Muscle layer of colon (tissue), 2 donors: Measurements from ENCODE around the gene ADGB.
A peak's percentile ranks its signal among the peaks of the same experiment; 100 is the strongest.
"Not testable (repeated sequence)": the region's sequence is repeated elsewhere in the genome, so short reads cannot be mapped to it uniquely, and the experiment has no call there.

ENCODE experiments used
- H3K27ac ChIP-seq: one replicate; pipeline ENCODE4 v1.7.0; 2013; ENCODE audit warnings: low read depth, mild to moderate bottlenecking, low read length, moderate library complexity
- H3K27me3 ChIP-seq, 2 donors: one replicate each; pipeline ENCODE4 v1.7.0; 2013; ENCODE audit warnings: low read length in 2 of 2, mild to moderate bottlenecking in 2 of 2; ENCODE audit not compliant: insufficient read depth in 2 of 2, control insufficient read depth in 1 of 2
- H3K36me3 ChIP-seq: one replicate; pipeline ENCODE4 v1.7.0; 2013; ENCODE audit warnings: mild to moderate bottlenecking, low read length; ENCODE audit not compliant: insufficient read depth
- H3K4me1 ChIP-seq: one replicate; pipeline ENCODE4 v1.7.0; 2013; ENCODE audit warnings: mild to moderate bottlenecking, low read length; ENCODE audit not compliant: insufficient read depth
- H3K4me3 ChIP-seq, 2 donors: one replicate each; pipeline ENCODE4 v1.7.0; 2013; ENCODE audit warnings: low read length in 2 of 2, low read depth in 1 of 2, mild to moderate bottlenecking in 1 of 2, moderate library complexity in 1 of 2
- H3K9ac ChIP-seq: one replicate; pipeline ENCODE4 v1.7.0; 2013; ENCODE audit warnings: low read length
- H3K9me3 ChIP-seq: one replicate; pipeline ENCODE4 v1.7.0; 2013; ENCODE audit warnings: mild to moderate bottlenecking, low read length
- donor health status: abdominal sarcoma.
- donor health status: Adenocarcinoma of cecum.

ADGB gene

GRCh38 chr6:146833157-146833556, 234.4 kb downstream of the ADGB start:
- no peak overlapping the region for H3K27ac ChIP-seq
- H3K4me3 ChIP-seq, result no peak overlapping the region
- H3K4me1 ChIP-seq, result no peaks in the 10 kb centered on the region
- H3K9me3 ChIP-seq, result no peaks in the 10 kb centered on the region
- H3K36me3 ChIP-seq, result no peaks in the 10 kb centered on the region
- H3K9ac ChIP-seq, result no peak overlapping the region
- H3K27me3 ChIP-seq, result no peaks in the 10 kb centered on the region

- H3K27me3 ChIP-seq, result no peaks in the 10 kb centered on the region
- no peak overlapping the region for H3K27ac ChIP-seq
- no peak overlapping the region for H3K9ac ChIP-seq
- no peaks in the 10 kb centered on the region for H3K36me3 ChIP-seq
- H3K4me3 ChIP-seq, result no peak overlapping the region
- H3K9me3 ChIP-seq, result no peaks in the 10 kb centered on the region
- H3K4me1 ChIP-seq, result no peaks in the 10 kb centered on the region
Observed at GRCh38 chr6:146840216-146840615, 241.4 kb downstream of the ADGB start.

- Histone ChIP-seq H3K36me3 (no peaks in the 10 kb centered on the region), H3K27ac (no peak overlapping the region), H3K9ac (no peak overlapping the region), H3K4me3 (no peak overlapping the region), H3K9me3 (no peaks in the 10 kb centered on the region), H3K4me1 (no peaks in the 10 kb centered on the region), H3K27me3 (no peaks in the 10 kb centered on the region)
Observed at GRCh38 chr6:146840641-146841040, 241.9 kb downstream of the ADGB start.

GRCh38 chr6:146847426-146847825, 248.7 kb downstream of the ADGB start:
- Histone ChIP-seq H3K4me1 (no peaks in the 10 kb centered on the region), H3K27ac (no peak overlapping the region), H3K4me3 (no peak overlapping the region), H3K9ac (no peak overlapping the region), H3K9me3 (no peaks in the 10 kb centered on the region), H3K36me3 (no peaks in the 10 kb centered on the region), H3K27me3 (no peaks in the 10 kb centered on the region)

- no peaks in the 10 kb centered on the region for H3K27me3 ChIP-seq
- no peak overlapping the region for H3K27ac ChIP-seq
- no peak overlapping the region for H3K9ac ChIP-seq
- H3K36me3 ChIP-seq, result no peaks in the 10 kb centered on the region
- no peak overlapping the region for H3K4me3 ChIP-seq
- no peaks in the 10 kb centered on the region for H3K4me1 ChIP-seq
- H3K9me3 ChIP-seq, result no peaks in the 10 kb centered on the region
Observed at GRCh38 chr6:146850238-146850896, 251.6 kb downstream of the ADGB start.

GRCh38 chr6:146850981-146851380, 252.2 kb downstream of the ADGB start:
- H3K36me3 ChIP-seq, result no peaks in the 10 kb centered on the region
- no peak overlapping the region for H3K27ac ChIP-seq
- H3K4me3 ChIP-seq, result no peak overlapping the region
- no peaks in the 10 kb centered on the region for H3K4me1 ChIP-seq
- H3K27me3 ChIP-seq, result no peaks in the 10 kb centered on the region
- no peak overlapping the region for H3K9ac ChIP-seq
- no peaks in the 10 kb centered on the region for H3K9me3 ChIP-seq

- H3K4me1 ChIP-seq, result no peaks in the 10 kb centered on the region
- no peaks in the 10 kb centered on the region for H3K36me3 ChIP-seq
- H3K9me3 ChIP-seq, result no peaks in the 10 kb centered on the region
- no peaks in the 10 kb centered on the region for H3K27me3 ChIP-seq
- H3K27ac ChIP-seq, result no peak overlapping the region
- no peak overlapping the region for H3K4me3 ChIP-seq
- H3K9ac ChIP-seq, result no peak overlapping the region
Observed at GRCh38 chr6:146851837-146852236, 253.1 kb downstream of the ADGB start.

GRCh38 chr6:146854521-146855255, 255.9 kb downstream of the ADGB start:
- H3K9ac ChIP-seq, H3K27me3 ChIP-seq, H3K9me3 ChIP-seq, H3K27ac ChIP-seq, H3K36me3 ChIP-seq, H3K4me3 ChIP-seq, H3K4me1 ChIP-seq: not testable (repeated sequence)

- Histone ChIP-seq H3K27me3 (no peaks in the 10 kb centered on the region), H3K27ac (no peak overlapping the region), H3K9ac (no peak overlapping the region), H3K4me1 (peaks cover 5% of the 10 kb centered on the region), H3K4me3 (no peak overlapping the region), H3K36me3 (no peaks in the 10 kb centered on the region), H3K9me3 (no peaks in the 10 kb centered on the region)
Observed at GRCh38 chr6:146855889-146856288, 257.1 kb downstream of the ADGB start.

- peaks cover 5% of the 10 kb centered on the region for H3K4me1 ChIP-seq
- no peak overlapping the region for H3K9ac ChIP-seq
- no peaks in the 10 kb centered on the region for H3K27me3 ChIP-seq
- H3K9me3 ChIP-seq, result no peaks in the 10 kb centered on the region
- no peaks in the 10 kb centered on the region for H3K36me3 ChIP-seq
- H3K27ac ChIP-seq, result no peak overlapping the region
- H3K4me3 ChIP-seq, result no peak overlapping the region
Observed at GRCh38 chr6:146856296-146856695, 257.5 kb downstream of the ADGB start.

GRCh38 chr6:146857180-146857979, 258.6 kb downstream of the ADGB start:
- H3K9ac ChIP-seq, result peak overlapping the region; percentile 58

More at GRCh38 chr6:146857180-146857979, 258.6 kb downstream of the ADGB start:
- Histone ChIP-seq H3K4me1 (peaks cover 5% of the 10 kb centered on the region), H3K36me3 (no peaks in the 10 kb centered on the region), H3K9me3 (no peaks in the 10 kb centered on the region), H3K4me3 (peak overlapping the region in 1 of 2 donors; percentile 49), H3K27me3 (no peaks in the 10 kb centered on the region), H3K27ac (no peak overlapping the region)
